Measurements from ENCODE around the gene RPL10. TPM values are rescaled to one million over a fixed set of nuclear protein-coding genes. Genes with fewer than 3 reads are reported as not detected.
A peak's percentile ranks its signal among the peaks of the same experiment; 100 is the strongest.

RPL10 gene
- total RNA-seq, 6 experiments from 2014 or later = 899 to 1,899 (median 1,157) TPM

DNA sequence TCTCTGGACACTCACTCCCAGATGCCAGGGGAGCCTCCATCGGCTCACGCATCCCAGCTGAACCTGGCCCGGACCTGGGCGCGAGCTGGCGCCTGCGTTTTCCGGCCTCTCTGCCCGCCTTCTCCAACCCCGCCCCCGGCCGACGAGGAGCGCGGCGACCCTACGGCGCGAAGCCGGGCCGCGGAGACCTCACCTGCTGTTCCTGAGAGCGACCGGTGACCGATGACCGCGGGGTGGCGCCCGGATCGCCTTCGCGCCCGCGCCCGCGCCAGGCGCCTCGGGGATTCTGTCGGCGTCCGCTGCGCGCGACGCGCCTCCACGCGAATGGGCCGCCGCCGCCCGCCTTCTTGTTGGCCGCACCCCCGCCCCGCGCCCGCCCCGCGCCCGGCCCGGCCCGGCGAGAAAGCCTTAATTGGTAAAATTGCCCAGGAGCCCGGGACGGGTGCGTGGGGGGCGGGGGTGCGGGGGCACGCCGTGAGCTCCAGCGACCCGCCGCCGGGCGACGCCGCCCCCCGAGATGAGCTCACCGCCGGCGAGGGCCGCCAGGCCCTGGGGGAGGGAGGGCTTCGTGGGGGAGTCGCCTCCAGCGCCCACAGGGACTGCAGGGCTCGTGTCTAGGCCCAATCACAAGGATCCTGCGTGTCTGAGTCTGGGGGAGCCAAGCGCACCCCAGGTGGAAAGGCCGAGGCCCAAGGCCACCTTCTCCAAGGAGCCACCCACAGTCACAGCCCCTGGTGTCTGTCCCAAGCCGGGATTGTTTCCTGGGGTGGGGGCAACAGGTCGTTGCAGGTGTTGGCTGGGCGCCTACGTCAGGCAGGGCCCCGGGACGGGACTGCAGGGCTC lies 23.6 kb upstream of the RPL10 start, which contains the start of gene FLNA:
Gene FLNA (minus strand): TSS at position 322 of the 843 bp plus-strand sequence. CDS start 3,389 bp downstream, outside the sequence.
- Histone ChIP-seq H3K9me3 (no peaks in the 10 kb centered on the region), H3K4me3 (peak within 1 kb of the TSS; percentile 9 to 32 (median 31)), H3K27me3 (no peaks in the 10 kb centered on the region), H3K4me1 (peaks cover 0 to 1% (median 0%) of the 10 kb centered on the region in 4 donors), H3K27ac (peak within 1 kb of the TSS; percentile 10 to 37 (median 26)), H3K36me3 (no peaks in the 10 kb centered on the region)
- intact Hi-C loops (cut with DNase I) = no loop called here
- DNase-seq (peak in 1 of 3 donors; percentile 59), ATAC-seq (no peak)
- TF ChIP-seq CTCF (IDR thresholded peaks at IDR 0.05) = peak in 2 of 4 donors; percentile 11 to 36
- TF ChIP-seq POLR2A (IDR thresholded peaks at IDR 0.05) = no peak
- 42% methylated on average over 44 of the region's 95 CpGs for WGBS (ENCODE audit: insufficient coverage, low coverage, low lambda C conversion rate, missing lambda C conversion rate)

GRCh38 chrX:154375156-154375504 lies 23.0 kb upstream of the RPL10 start:
- TF ChIP-seq POLR2A (IDR thresholded peaks at IDR 0.05) (no peak), CTCF (IDR thresholded peaks at IDR 0.05) (no peak)
- Histone ChIP-seq H3K4me3 (no peak overlapping the region), H3K9me3 (no peaks in the 10 kb centered on the region), H3K4me1 (peaks cover 0 to 1% (median 0%) of the 10 kb centered on the region in 4 donors), H3K27ac (peak overlapping the region in 1 of 3 donors; percentile 26), H3K36me3 (no peaks in the 10 kb centered on the region), H3K27me3 (no peaks in the 10 kb centered on the region)
- no peak for ATAC-seq
- DNase-seq = no peak
- 75% methylated on average over 10 of the region's 10 CpGs for WGBS (ENCODE audit: insufficient coverage, low coverage, low lambda C conversion rate, missing lambda C conversion rate)
- intact Hi-C loops (cut with DNase I) = no loop called here

DNA sequence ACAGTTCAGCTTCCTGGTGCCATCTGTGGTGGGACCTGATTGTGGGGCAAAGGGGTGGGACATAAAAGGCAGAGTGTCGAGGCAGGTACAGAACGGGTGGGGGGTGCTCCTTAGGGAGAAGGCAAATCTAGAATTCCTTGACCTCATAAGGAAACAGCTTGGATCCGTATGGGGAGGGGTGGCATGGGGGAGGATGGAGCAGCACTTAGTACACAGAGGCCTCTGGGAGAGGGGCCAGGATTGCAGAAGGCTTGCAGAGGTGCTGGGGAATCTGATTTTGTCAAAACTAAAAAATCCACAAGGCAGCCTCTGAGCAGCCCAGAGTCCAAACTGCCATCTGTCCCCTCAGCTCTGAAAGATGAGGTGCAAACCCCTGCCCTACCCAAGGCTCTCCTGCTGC lies 21.4 kb upstream of the RPL10 start:
- Histone ChIP-seq H3K4me1 (peaks cover 0 to 1% (median 0%) of the 10 kb centered on the region in 4 donors), H3K4me3 (no peak overlapping the region), H3K27ac (no peak overlapping the region), H3K36me3 (no peaks in the 10 kb centered on the region), H3K9me3 (no peaks in the 10 kb centered on the region), H3K27me3 (no peaks in the 10 kb centered on the region)
- TF ChIP-seq CTCF (IDR thresholded peaks at IDR 0.05) (no peak), POLR2A (IDR thresholded peaks at IDR 0.05) (no peak)
- intact Hi-C loops (cut with DNase I) = no loop called here
- 72% methylated on average over 3 of the region's 3 CpGs for WGBS (ENCODE audit: insufficient coverage, low coverage, low lambda C conversion rate, missing lambda C conversion rate)
- DNase-seq (no peak), ATAC-seq (no peak)

DNA sequence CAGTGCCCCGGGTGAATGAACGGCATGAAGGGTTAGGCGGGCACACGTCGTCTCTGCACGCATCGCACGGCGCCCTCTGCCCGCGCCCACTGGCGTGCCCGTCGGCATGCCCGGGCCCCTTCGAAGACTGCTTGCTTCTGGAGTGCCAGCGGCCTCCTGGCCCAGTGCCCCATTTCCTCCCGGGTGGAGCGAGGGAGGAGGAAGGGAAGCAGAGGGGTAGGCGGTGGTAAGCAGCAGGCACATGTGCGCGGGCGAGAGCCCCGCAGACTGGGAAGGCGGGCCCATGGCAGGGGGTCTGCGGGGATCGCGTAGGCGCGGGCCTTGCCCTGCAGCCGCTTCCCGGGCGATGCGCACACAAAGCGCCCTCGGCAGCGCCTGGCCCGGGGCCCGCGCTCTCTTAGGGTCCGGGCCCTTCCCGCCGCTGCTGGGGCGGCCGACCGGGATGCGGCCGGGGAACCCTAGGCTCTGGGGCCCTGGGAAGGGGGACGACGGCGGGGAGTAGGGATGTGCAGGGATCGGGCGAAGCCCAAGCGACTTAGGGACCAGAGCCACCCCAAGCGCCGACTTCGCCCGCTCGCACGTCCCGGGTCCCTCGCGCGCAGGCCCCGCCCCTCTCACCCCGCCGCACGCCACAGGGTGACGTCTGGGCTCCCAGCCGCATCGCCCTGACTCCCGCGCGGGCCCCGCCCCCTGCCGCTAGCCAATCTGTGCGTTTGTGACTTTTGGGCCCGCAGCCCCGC lies 19.9 kb upstream of the RPL10 start:
- H3K4me3 ChIP-seq = peak overlapping the region in 2 of 3 donors; percentile 44 to 51
- DNase-seq (peak; percentile 70 to 98 (median 97)), ATAC-seq (peak; percentile 0 to 6 (median 0))
- H3K9me3 ChIP-seq = no peaks in the 10 kb centered on the region
- peak overlapping the region; percentile 89 to 96 (median 92) for H3K27ac ChIP-seq
- no peaks in the 10 kb centered on the region for H3K36me3 ChIP-seq
- intact Hi-C loops (cut with DNase I) = no loop called here
- TF ChIP-seq POLR2A (IDR thresholded peaks at IDR 0.05) = peak; percentile 89
- TF ChIP-seq CTCF (IDR thresholded peaks at IDR 0.05) = no peak
- no peaks in the 10 kb centered on the region for H3K27me3 ChIP-seq
- H3K4me1 ChIP-seq = no peaks in the 10 kb centered on the region
- whole genome bisulfite sequencing (ENCODE audit: insufficient coverage, low coverage, low lambda C conversion rate, missing lambda C conversion rate) = 0% methylated on average over 2 of the region's 79 CpGs

Measured in right lobe of liver (tissue), 6 donors.